HUES6 (cell line): ENCODE measurements around the gene POLR2J3.
"Not testable (repeated sequence)": the region's sequence is repeated elsewhere in the genome, so short reads cannot be mapped to it uniquely, and the experiment has no call there.

Source experiments
- H3K27ac ChIP-seq: 2 replicates; pipeline ENCODE4 v1.7.0; 2013; ENCODE audit warnings: low read depth, mild to moderate bottlenecking, low read length, inconsistent platforms
- H3K27me3 ChIP-seq: 2 replicates; pipeline ENCODE4 v1.6.1; 2013; ENCODE audit warnings: low read length; ENCODE audit not compliant: control insufficient read depth, insufficient read depth
- H3K36me3 ChIP-seq: 2 replicates; pipeline ENCODE4 v1.6.1; 2013; ENCODE audit warnings: low read length; ENCODE audit not compliant: control insufficient read depth, insufficient read depth
- H3K4me1 ChIP-seq: 2 replicates; pipeline ENCODE4 v1.6.1; 2013; ENCODE audit warnings: low read length; ENCODE audit not compliant: control insufficient read depth, insufficient read depth
- H3K4me3 ChIP-seq: 2 replicates; pipeline ENCODE4 v1.5.1; 2013; ENCODE audit warnings: low read depth, low read length
- H3K9ac ChIP-seq: one replicate; pipeline ENCODE4 v1.6.1; 2013; ENCODE audit warnings: mild to moderate bottlenecking, low read length
- H3K9me3 ChIP-seq: 2 replicates; pipeline ENCODE4 v1.6.1; 2013; ENCODE audit warnings: low read depth, low read length; ENCODE audit not compliant: control insufficient read depth, insufficient read depth

POLR2J3 gene

DNA sequence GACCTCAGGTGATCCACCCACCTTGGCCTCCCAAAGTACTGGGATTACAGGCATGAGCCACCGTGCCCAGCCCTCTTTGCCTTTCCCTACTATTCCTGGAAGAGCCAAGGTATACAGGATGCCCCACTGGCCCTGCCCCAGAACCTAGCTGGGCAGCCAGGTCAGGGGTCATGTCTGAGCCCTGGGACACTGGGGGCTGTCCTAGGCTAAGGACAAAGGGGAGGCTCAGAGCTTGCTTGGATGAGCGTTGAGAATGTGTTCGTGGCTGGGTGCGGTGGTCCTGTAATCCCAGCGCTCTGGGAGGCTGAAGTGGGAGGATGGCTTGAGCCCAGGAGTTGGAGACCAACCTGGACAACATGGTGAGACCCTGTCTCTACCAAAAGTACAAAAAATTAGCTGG, 6.1 kb upstream of the POLR2J3 start:
- H3K9me3 ChIP-seq, H3K4me3 ChIP-seq, H3K27me3 ChIP-seq, H3K9ac ChIP-seq, H3K27ac ChIP-seq, H3K4me1 ChIP-seq, H3K36me3 ChIP-seq: not testable (repeated sequence)

DNA sequence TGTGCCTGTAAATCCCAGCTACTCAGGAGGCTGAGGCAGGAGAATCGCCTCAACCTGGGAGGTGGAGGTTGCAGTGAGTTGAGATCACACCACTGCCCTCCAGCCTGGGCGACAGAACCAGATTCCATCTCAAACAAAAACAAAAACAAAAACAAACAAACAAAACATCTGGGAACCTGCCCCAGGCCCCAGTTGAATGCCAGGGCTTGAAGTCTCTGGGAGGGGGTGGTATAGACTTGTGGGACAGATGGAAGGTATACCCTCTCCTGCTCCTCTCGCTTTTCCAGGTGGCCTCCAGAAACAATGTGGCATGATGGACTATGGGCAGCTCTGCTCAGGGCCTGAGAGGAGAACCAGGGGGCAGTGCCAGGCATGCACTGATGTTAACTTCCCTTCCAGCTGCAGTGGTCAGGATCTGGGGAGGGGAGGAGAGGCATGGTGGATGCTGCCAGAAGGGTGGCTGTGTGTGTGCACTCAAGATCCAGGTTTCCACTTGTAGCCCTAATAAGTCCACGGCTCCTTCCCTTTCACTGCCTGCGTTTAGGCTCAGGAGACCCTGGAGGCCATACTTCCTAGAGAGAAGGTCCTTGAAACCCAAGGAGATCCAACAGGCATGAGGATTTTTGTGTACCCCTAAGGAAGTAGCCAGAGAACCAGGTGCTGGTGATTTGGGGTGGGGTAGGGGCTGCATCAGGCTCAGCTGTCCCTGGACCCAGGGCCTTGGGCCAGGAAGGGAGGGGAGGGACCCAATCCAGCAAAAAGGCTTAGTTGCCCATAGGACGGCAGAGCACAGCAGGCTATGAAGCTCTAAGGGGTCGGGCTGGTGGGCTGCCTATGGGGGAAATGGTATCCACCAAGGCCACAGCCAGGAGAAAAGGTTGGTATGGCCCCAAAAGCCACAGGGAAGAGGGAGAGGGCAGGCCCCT, 5.2 kb upstream of the POLR2J3 start:
- not testable (repeated sequence) for H3K9ac ChIP-seq

DNA sequence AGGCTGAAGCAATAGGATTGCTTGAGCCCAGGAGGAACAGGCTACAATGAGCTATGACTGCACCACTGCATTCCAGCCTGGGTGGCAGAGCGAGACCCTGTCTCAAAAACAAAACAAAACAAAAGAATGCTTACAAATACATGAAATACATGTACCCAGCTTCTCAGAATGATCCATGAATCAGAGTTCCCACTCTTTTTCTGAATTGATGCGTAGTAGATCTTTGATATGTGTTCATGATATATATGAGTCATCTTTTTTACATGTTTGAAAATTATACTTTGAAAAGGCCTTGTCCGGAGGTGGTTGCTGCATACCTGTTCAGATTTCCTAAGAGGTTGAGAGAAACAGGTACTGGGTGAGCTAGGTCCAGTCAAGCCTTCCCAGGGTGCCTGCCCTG, 4.0 kb upstream of the POLR2J3 start:
- not testable (repeated sequence) for H3K36me3 ChIP-seq, H3K9ac ChIP-seq, H3K9me3 ChIP-seq, H3K27me3 ChIP-seq, H3K4me3 ChIP-seq, H3K4me1 ChIP-seq, H3K27ac ChIP-seq

More for the DNA sequence above, 5.2 kb upstream of the POLR2J3 start:
- not testable (repeated sequence) for H3K36me3 ChIP-seq, H3K9me3 ChIP-seq, H3K4me1 ChIP-seq, H3K27me3 ChIP-seq, H3K4me3 ChIP-seq, H3K27ac ChIP-seq

DNA sequence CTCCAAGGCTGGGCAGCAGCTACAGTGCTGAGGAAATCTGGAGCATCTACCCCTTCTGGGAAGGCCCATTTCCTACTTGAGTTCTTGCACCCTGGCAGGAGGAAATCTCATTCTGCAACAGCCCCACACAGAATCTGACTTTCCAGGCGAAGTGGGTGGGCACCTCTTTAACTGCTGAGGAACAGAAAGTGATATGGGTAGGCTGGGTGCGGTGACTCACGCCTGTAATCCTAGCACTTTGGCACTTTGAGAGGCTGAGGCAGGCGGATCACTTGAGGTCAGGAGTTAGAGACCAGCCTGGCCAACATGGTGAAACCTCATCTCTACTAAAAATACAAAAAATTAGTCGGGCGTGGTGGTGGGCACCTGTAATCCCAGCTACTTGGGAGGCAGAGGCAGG, 2.2 kb upstream of the POLR2J3 start:
- H3K4me1 ChIP-seq, H3K27me3 ChIP-seq, H3K36me3 ChIP-seq, H3K9ac ChIP-seq, H3K9me3 ChIP-seq, H3K27ac ChIP-seq, H3K4me3 ChIP-seq: not testable (repeated sequence)

DNA sequence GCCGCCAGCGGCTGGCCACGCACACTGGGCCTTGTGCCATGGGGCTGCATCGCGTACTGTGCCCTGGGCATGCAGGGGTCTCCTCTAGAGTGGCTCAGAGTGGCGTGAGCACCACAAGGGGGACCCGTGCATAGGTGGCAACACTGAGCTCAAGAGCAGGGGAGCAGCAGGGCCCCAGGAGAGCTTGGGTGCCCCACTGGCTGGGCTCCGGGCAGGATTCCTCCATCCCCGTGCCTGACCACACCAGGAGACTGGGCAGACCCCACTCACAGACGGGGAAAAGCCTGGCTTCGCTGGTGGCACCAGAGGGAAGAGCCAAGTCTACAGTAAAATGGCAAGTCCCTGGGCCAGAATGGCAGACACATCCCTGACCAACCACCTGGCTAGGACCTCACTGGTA, 3.8 kb downstream of the POLR2J3 start:
- not testable (repeated sequence) for H3K27me3 ChIP-seq, H3K4me3 ChIP-seq

DNA sequence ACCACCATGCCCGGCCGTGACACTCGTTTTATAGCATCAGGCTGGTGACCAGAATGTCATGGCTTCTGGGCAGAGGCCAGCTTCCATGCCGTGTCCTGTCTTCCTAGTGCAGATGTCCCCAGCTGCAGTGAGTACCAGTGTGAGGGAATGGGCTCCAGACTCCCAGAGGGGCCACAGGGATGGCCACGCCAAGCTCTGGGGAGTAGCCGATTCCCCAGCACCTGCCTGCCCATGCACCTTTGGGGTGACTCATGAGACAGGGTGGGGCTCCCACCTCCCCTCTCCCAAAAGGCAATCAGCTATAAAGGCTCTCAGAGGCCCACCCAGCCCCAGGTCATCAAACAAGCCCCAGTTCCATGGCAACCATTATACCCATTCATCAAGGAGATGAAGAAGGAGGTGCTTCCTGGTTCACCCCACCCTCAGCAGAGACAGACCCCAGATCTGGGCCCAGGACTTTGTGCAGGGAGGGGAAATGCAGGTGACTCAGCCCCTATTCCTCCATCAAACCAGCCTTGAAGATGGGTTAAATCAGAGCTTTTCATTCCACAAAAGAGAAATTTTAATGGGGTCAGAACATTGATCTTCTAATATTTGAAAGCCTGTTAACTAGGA, 21.5 kb downstream of the POLR2J3 start, which contains the start of gene SPDYE2:
Gene SPDYE2 (plus strand): TSS at position 419 of the 615 bp plus-strand sequence. CDS start 2,030 bp downstream, outside the sequence.
- not testable (repeated sequence) for H3K4me1 ChIP-seq, H3K27ac ChIP-seq, H3K27me3 ChIP-seq, H3K9me3 ChIP-seq, H3K36me3 ChIP-seq, H3K4me3 ChIP-seq, H3K9ac ChIP-seq

More for the DNA sequence above, 3.8 kb downstream of the POLR2J3 start:
- not testable (repeated sequence) for H3K27ac ChIP-seq, H3K9me3 ChIP-seq, H3K36me3 ChIP-seq, H3K9ac ChIP-seq, H3K4me1 ChIP-seq

DNA sequence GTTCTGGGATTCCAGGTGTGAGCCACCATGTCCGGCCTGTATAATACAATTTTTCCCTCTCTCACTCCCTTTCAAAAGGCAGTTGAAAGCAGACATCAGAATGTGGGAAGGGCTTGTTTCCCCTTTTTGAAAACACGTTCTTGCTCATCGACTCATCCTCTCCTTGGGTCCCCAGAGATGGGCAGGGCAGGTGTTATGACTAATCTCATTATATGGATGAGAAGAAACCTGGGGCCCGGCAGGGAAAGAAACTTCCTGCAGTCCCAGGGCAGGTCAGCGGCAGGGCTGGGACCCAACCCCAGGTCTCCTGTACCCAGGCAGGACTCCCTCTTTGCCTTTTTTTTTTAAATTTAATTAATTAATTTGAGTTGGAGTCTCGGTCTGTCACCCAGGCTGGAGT, 26.0 kb downstream of the POLR2J3 start:
- H3K27ac ChIP-seq, H3K4me3 ChIP-seq, H3K4me1 ChIP-seq: not testable (repeated sequence)

DNA sequence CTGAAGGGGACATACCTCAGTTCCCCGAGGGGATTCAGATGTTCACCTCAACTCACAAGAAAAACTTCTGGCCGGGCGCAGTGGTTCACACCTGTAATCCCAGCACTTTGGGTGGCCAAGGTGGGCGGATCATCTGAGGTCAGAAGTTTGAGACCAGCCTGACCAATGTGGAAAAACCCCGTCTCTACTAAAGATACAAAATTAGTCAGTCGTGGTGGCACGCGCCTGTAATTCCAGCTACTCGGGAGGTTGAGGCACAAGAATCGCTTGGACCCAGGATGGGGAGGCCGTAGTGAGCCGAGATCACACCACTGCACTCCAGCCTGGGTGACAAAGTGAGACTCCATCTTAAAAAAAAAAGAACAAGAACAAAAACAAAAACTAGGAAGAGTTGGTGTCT, 27.1 kb downstream of the POLR2J3 start:
- not testable (repeated sequence) for H3K9ac ChIP-seq, H3K4me3 ChIP-seq, H3K4me1 ChIP-seq, H3K27ac ChIP-seq, H3K27me3 ChIP-seq, H3K36me3 ChIP-seq, H3K9me3 ChIP-seq

More for the DNA sequence above, 26.0 kb downstream of the POLR2J3 start:
- H3K9ac ChIP-seq, H3K27me3 ChIP-seq, H3K9me3 ChIP-seq, H3K36me3 ChIP-seq: not testable (repeated sequence)

DNA sequence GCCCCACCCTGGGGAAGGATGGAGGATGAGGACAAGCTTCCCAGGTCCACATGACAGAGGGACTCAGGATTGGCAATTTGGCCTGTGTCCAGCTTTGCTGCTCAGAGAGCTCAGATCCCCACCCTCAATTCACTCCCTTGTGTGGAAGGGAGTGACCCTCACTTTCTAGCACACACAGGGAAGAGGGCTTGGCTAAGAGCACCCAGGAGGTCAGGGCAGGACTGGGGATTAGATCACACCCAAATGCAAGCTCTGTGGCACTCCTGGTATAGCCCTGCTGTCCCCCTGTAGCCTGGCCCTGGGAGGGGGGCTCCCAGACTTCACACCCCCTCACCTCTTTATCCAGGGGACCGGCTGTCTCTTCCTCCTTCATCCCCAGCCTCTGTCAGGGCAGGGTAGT, 28.0 kb downstream of the POLR2J3 start:
- H3K9ac ChIP-seq, H3K4me3 ChIP-seq, H3K9me3 ChIP-seq, H3K4me1 ChIP-seq, H3K27ac ChIP-seq, H3K36me3 ChIP-seq, H3K27me3 ChIP-seq: not testable (repeated sequence)

DNA sequence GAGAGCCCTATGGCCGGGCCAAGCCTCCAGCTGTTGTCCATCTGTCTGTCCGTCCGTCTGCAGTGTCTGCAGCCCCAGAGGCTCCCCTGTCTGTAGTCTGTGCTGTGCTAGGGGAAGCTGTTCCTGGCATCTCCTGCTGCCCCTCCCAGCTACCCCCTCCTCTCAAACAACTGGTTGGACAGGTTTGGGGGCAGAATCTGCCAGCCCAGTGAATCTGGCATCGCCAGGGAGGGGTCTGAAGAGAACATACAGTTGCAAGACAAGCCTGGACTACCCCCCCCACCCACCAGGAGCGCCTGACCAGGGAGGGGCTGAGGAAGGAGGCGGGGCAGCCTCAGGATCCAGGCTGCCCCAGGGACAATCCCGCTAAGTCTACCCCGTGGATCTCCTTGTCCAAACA, 28.8 kb downstream of the POLR2J3 start, which contains the start of gene UPK3BL2:
Gene UPK3BL2 (minus strand): TSS at position 101 of the 400 bp plus-strand sequence. CDS start 60 bp downstream, at position 41.
- H3K27me3 ChIP-seq, H3K4me3 ChIP-seq, H3K27ac ChIP-seq, H3K4me1 ChIP-seq, H3K36me3 ChIP-seq, H3K9me3 ChIP-seq, H3K9ac ChIP-seq: not testable (repeated sequence)

DNA sequence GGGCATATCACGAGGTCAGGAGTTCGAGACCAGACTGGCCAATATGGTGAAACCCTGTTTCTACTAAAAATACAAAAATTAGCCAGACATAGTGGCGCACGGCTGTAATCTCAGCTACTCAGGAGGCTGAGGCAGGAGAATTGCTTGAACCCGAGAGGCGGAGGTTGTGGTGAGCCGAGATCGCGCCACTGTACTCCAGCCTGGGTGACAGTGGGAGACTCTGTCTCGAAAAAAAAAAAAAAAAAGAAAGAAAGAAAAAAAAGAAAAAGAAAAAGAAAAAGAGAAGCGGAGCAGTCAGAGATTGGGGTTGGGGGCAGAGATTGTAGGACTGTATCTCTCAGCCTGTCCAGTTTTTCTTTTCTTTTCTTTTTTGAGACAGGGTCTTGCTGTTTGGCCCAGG, 29.6 kb downstream of the POLR2J3 start:
- H3K9me3 ChIP-seq, H3K4me1 ChIP-seq, H3K9ac ChIP-seq, H3K36me3 ChIP-seq, H3K27ac ChIP-seq, H3K27me3 ChIP-seq, H3K4me3 ChIP-seq: not testable (repeated sequence)
